Measurements from ENCODE around the gene RDX. TPM values are rescaled to one million over a fixed set of nuclear protein-coding genes. Genes with fewer than 3 reads are reported as not detected.

RDX gene
- total RNA-seq, 2 experiments from 2014 or later = 23.7 to 25.5 TPM

- Histone ChIP-seq H3K27ac (ENCODE audit: low read depth, low read length, poor library complexity, severe bottlenecking) (no peak overlapping the region), H4K20me1 (ENCODE audit: insufficient read depth, low read length) (no peaks in the 10 kb centered on the region), H3K79me2 (ENCODE audit: insufficient read depth, low read depth, low read length) (no peaks in the 10 kb centered on the region), H3K4me2 (ENCODE audit: low read length) (no peak overlapping the region), H3K4me3 (ENCODE audit: low read depth, low read length, poor library complexity, severe bottlenecking) (no peak overlapping the region), H2AFZ (ENCODE audit: low read length) (no peak overlapping the region), H3K9me3 (ENCODE audit: low read length) (no peaks in the 10 kb centered on the region), H3K9me2 (ENCODE audit: insufficient read depth, low read length) (no peaks in the 10 kb centered on the region), H3K36me3 (ENCODE audit: insufficient read depth, low read length) (no peaks in the 10 kb centered on the region), H3K4me1 (ENCODE audit: insufficient read depth, low read length, poor library complexity, severe bottlenecking) (no peaks in the 10 kb centered on the region)
- TF ChIP-seq CTCF (conservative IDR thresholded peaks at IDR 0.05; ENCODE audit: low read length) (no peak), EZH2phosphoT487 (IDR thresholded peaks at IDR 0.05; ENCODE audit: borderline replicate concordance, low read depth, low read length) (no peak)
- CTCF ChIA-PET (ENCODE audit: unreplicated experiment) = no interaction called here
- POLR2A ChIA-PET = no interaction called here
- intact Hi-C loops (cut with micrococcal nuclease; ENCODE audit: unreplicated experiment) = no loop called here
- DNase-seq (ENCODE audit: low spot score) = no peak
- BruUV-seq (replicated peaks) = no TSS peak
Measured at GRCh38 chr11:110301577-110301976, 5.2 kb upstream of the RDX start.

- H3K27ac ChIP-seq (ENCODE audit: low read depth, low read length, poor library complexity, severe bottlenecking) = no peak overlapping the region
- CTCF ChIA-PET (ENCODE audit: unreplicated experiment) = no interaction called here
- DNase-seq (ENCODE audit: low spot score) = no peak
- POLR2A ChIA-PET = no interaction called here
- no peaks in the 10 kb centered on the region for H3K9me3 ChIP-seq (ENCODE audit: low read length)
- H2AFZ ChIP-seq (ENCODE audit: low read length) = no peak overlapping the region
- no peaks in the 10 kb centered on the region for H3K36me3 ChIP-seq (ENCODE audit: insufficient read depth, low read length)
- no peak overlapping the region for H3K4me3 ChIP-seq (ENCODE audit: low read depth, low read length, poor library complexity, severe bottlenecking)
- H3K9me2 ChIP-seq (ENCODE audit: insufficient read depth, low read length) = no peaks in the 10 kb centered on the region
- no peak for TF ChIP-seq CTCF (conservative IDR thresholded peaks at IDR 0.05; ENCODE audit: low read length)
- TF ChIP-seq EZH2phosphoT487 (IDR thresholded peaks at IDR 0.05; ENCODE audit: borderline replicate concordance, low read depth, low read length) = no peak
- BruUV-seq (replicated peaks) = no TSS peak
- no peaks in the 10 kb centered on the region for H3K4me1 ChIP-seq (ENCODE audit: insufficient read depth, low read length, poor library complexity, severe bottlenecking)
- no peak overlapping the region for H3K4me2 ChIP-seq (ENCODE audit: low read length)
- intact Hi-C loops (cut with micrococcal nuclease; ENCODE audit: unreplicated experiment) = no loop called here
- no peaks in the 10 kb centered on the region for H4K20me1 ChIP-seq (ENCODE audit: insufficient read depth, low read length)
- no peaks in the 10 kb centered on the region for H3K79me2 ChIP-seq (ENCODE audit: insufficient read depth, low read depth, low read length)
Measured at GRCh38 chr11:110301032-110301431, 4.6 kb upstream of the RDX start.

- no TSS peak for BruUV-seq (replicated peaks)
- H3K4me3 ChIP-seq (ENCODE audit: low read depth, low read length, poor library complexity, severe bottlenecking) = no peak overlapping the region
- H3K4me2 ChIP-seq (ENCODE audit: low read length) = no peak overlapping the region
- no peak for TF ChIP-seq EZH2phosphoT487 (IDR thresholded peaks at IDR 0.05; ENCODE audit: borderline replicate concordance, low read depth, low read length)
- DNase-seq (ENCODE audit: low spot score) = no peak
- peaks cover 13% of the 10 kb centered on the region for H4K20me1 ChIP-seq (ENCODE audit: insufficient read depth, low read length)
- no peaks in the 10 kb centered on the region for H3K36me3 ChIP-seq (ENCODE audit: insufficient read depth, low read length)
- no peak overlapping the region for H2AFZ ChIP-seq (ENCODE audit: low read length)
- peaks cover 9% of the 10 kb centered on the region for H3K4me1 ChIP-seq (ENCODE audit: insufficient read depth, low read length, poor library complexity, severe bottlenecking)
- POLR2A ChIA-PET = interaction anchor here (0.7 kb wide), 1 partner anchor 77 kb away, joined by 3 read pairs; no protein-coding TSS in a partner anchor
- CTCF ChIA-PET (ENCODE audit: unreplicated experiment) = no interaction called here
- H3K27ac ChIP-seq (ENCODE audit: low read depth, low read length, poor library complexity, severe bottlenecking) = no peak overlapping the region
- intact Hi-C loops (cut with micrococcal nuclease; ENCODE audit: unreplicated experiment) = loop anchor here (5.0 kb wide), 2 partner anchors 78 to 133 kb away; no protein-coding TSS in a partner anchor
- no peaks in the 10 kb centered on the region for H3K9me2 ChIP-seq (ENCODE audit: insufficient read depth, low read length)
- peaks cover 12% of the 10 kb centered on the region; the same call in 1 of the 2 replicates for H3K79me2 ChIP-seq (ENCODE audit: insufficient read depth, low read depth, low read length)
- no peaks in the 10 kb centered on the region for H3K9me3 ChIP-seq (ENCODE audit: low read length)
Measured at GRCh38 chr11:110299006-110299785, 2.8 kb upstream of the RDX start.

Measured in OCI-LY7 (cell line).